Stimulated activated CD8-positive, alpha-beta memory T cell treated with anti-CD3 and anti-CD28 coated beads, Interleukin-2, amount 100 ng/mL, for 1 hour (primary cell): ENCODE measurements around the gene AKAP10.
"Not testable (repeated sequence)": the region's sequence is repeated elsewhere in the genome, so short reads cannot be mapped to it uniquely, and the experiment has no call there.

Experiments used
- DNase-seq, 2 donors: peaks; one replicate each; pipeline ENCODE4 v3.0.0-alpha.2; 2020; ENCODE audit warnings: low read depth in 2 of 2

AKAP10 gene

DNA sequence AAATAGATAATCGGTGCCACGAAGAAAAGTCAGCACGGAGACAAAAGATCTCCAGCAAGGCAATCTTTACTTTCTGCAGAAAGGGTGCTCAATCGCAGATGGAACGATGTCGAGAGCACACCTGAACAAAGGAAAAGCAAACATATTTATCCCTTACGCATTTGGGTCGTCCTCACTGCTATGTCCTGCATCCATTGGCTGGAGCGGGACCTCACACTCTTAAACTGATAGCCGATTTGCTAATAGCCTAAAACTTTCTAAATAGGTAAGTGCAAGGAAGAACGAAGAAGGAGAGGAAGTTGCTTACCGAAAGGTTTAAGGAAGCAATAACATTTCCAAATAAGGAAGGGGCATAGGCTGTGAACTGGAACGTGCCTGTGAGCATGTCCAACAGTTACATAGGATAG lies 1.2 kb upstream of the AKAP10 start:
- no peak for DNase-seq

DNA sequence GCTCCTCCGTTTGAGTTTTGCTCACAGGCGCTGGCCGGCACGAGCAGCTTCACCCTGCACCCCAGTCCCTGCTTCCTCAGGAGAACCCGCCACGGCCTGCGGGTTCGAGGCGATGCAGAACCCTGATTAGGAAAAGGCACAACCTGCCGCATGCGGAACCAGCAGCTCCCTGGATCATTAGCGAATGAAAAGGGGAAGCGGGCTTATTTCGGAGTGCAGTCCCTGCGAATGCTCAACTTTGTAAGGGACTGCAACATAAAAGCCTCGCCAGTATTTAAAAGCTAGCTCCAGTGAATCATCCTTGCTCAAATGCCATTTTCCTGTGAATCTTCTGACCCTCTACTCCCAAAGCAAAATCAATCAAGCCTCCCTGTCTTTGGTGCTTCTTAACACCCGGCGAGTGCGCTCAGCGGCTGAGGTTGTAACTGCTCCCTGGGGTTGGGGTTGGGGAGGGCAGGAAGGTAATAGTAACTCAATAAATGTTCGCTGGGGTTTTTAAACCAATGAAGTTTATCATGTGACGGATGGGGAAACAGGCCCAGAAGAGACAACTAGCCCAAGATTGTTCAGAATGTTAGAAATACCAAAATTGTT lies 678 bp upstream of the AKAP10 start:
- peak in 1 of 2 donors; percentile 4 for DNase-seq

DNA sequence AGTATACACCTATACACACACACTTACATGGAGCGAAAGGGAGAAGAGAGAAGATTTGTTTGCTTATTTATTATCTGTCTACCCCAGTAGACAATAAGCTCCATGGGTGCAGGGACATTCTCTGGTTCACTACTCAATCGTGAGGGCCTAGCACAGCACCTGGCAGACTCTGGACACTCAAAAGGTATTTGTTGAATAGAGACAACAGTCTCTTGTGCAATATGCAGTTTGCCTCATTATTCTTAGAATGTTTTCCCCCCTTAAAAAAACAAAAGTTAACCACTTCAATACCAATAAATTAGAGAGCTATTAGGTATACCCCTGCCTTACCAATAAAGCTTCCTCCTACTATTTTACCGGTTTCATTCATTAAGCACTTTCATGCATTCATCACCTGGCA lies 2.0 kb downstream of the AKAP10 start:
- no peak for DNase-seq

DNA sequence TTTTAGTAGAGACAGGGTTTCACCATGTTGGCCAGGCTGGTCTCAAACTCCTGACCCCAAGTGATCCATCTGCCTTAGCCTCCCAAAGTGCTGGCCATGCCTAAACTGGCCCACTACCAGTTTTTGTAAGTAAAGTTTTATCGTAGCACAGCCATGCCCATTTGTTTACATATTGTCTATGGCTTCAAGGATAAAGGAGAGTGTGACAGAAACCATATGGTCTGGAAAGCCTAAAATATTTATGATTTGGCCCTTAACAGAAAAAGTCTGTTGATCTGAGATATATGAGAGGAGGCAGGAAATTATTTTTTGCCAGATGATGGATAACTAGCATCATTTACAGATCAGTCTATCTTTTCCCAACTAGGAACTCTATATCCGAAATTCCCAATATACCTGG lies 4.5 kb downstream of the AKAP10 start:
- DNase-seq, result no peak

DNA sequence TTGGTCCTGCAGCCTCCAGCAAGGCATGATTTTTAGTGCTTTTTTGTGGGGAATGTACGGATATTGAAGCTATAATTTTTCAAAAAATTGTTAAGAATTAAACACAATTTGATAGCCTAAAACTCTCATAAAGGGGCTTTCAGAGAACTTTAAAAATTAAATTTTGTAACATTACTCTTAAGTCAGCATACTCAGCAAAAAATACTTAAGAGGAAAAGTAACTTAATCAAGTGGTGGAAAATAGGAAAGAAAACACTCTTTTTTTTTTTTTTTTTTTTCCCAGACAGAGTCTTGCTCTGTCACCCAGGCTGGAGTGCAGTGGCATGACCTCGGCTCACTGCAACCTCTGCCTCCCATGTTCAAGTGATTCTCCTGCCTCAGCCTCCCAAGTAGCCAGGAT lies 14.7 kb downstream of the AKAP10 start:
- not testable (repeated sequence) for DNase-seq

DNA sequence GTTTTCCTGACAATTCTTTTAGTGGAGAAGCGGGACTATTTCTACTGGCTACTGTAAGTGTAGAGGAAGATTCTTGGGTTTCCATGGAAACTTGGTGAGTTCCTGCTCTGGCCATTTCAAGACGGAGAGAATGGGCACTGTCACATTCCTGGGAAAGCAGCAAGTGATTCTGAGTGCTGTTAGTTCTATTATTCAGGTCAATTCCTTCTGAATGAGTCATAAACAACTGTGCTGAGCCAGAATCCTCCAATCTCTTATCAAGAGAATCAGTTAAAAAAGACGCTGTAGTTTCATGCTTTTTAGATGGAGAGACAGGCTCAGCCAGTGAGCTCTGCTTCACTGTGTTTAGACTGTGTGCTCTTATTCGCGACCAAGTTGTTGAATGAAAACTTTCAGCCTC lies 19.6 kb downstream of the AKAP10 start:
- DNase-seq, result no peak

DNA sequence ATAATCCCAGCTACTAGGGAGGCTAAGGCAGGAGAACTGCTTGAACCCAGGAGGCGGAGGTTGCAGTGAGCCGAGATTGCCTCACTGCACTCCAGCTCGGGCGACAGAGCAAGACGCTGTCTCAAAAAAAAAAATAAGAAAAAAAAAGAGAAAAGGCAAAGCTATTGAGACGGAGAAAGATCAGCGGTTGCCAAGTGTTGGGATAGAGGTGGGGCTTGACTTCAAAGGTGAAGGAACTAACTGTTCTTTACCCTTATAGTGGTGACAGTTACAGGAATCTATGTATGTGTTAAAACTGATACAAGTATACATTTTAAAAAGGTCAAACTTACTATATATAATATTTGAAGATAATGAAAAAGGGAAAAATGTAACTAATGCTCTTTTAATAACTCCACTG lies 22.5 kb downstream of the AKAP10 start:
- DNase-seq, result no peak

DNA sequence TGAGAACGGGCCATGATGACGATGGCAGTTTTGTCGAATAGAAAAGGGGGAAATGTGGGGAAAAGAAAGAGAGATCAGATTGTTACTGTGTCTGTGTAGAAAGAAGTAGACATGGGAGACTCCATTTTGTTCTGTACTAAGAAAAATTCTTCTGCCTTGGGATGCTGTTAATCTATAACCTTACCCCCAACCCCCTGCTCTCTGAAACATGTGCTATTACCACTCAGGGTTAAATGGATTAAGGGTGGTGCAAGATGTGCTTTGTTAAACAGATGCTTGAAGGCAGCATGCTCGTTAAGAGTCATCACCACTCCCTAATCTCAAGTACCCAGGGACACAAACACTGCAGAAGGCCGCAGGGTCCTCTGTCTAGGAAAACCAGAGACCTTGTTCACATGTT lies 26.2 kb downstream of the AKAP10 start:
- not testable (repeated sequence) for DNase-seq

DNA sequence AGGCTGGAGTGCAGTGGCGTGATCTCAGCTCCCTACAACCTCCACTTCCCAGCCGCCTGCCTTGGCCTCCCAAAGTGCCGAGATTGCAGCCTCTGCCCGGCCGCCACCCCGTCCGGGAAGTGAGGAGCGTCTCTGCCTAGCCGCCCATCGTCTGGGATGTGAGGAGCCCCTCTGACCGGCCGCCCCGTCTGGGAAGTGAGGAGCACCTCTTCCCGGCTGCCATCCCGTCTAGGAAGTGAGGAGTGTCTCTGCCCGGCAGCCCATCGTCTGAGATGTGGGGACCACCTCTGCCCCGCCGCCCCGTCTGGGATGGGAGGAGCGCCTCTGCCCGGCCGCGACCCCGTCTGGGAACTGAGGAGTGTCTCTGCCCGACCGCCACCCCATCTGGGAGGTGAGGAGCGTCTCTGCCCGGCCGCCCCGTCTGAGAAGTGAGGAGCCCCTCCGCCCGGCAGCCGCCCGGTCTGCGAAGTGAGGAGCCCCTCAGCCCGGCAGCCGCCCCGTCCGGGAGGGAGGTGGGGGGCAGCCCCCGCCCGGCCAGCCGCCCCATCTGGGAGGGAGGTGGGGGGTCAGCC lies 26.9 kb downstream of the AKAP10 start:
- not testable (repeated sequence) for DNase-seq

DNA sequence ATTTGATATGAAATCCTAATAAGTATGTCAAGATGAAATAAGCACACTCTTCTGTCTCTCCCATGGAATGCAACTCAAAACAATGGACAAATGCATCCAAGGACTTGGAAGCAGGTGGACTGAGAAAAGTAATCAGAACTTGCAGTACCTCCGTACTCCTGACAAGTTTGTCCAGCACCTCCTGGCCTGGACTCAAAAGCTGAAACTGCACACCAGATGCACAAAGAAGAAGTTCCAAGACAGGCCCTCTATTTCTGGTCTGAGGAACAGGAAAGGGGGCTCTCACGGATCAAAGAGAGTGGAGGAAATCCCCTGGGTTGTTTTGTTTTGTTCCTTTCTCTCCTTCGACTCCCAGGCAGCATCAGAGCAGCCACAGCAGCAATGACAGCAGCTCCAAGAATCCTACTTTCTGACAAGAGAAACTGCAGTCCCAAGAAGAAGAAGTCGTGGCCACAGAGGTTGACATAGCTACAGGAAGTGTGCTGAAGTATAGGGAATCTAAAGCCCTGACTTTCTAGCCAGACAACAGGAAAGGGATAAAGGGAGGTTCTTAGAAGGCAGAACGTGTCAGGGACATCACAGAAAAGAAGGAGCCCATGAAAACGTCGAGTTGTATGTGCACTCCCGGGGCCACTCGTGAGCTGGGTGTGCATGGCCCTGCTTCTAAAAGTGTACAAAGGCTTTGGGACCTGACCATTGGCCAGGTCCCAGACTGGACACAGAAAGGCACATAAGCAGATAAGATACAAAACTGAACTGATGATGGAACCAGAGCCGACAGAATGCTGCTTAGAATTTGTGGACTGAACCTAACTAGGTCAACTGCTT lies 29.3 kb downstream of the AKAP10 start:
- DNase-seq, result no peak

DNA sequence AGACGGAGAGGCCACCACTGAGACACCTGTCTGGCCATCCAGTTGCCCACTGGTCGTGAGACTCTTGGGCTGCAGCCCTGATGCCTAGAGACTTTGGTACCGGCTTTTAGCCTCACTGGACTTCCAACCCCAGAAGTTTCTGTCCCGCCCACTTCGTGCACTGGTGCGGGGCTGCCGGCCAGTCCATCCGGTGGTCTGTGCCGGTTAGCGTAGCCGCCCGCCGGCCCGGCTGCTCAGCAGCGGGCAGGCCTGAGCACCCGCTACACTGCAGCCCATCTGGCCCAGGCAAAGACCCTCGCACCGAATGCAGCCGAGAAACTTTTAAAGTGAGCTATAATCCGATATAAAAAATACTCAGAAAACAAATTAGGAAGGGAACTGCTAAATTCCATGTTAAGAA lies 30.7 kb downstream of the AKAP10 start:
- no peak for DNase-seq

DNA sequence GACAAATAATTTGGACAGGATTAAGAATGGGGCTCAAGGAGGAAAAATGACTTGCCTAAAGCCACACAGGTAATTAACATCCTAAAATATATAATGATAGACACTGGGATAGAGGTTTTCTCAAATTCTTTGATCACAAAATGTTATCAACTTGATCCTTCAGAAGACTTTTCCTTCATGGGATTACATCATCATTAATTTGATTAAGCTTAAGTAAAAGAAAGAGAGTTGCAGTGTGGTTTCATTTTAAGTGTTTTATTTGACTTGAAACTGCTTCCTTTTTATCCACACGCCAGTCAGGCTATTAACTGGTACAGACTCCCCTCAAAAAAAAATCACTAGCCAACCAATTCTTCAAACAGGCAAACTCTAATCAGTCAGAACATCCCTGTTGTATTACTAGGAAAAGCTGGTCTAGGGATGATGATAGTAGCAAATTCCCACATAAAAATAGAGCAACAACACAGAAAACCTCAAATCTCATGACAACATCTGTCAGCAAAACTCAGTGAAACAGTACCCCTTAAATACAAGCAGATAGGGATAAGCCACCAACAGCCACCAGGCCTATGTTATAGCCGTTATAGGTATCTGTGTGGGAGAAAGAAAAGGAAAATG lies 32.5 kb downstream of the AKAP10 start:
- DNase-seq, result no peak

DNA sequence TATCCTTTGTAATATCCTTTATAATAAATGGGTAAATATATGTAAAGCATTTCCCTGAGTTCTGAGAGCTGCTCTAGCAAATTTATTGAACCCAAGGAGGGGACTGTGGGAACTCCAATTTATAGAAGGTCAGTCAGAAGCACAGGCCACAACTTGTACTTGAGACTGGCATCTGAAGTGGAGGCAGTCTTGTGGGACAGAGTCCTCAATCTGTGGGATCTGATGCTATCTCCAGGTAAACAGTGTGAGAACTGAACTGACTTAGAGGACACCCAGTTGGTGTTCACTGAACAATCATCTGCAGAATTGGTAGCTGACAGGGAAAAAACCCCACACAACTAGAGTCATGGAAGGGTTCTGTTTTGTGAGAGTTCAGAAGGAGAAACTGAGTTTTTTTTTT lies 34.0 kb downstream of the AKAP10 start:
- no peak for DNase-seq

DNA sequence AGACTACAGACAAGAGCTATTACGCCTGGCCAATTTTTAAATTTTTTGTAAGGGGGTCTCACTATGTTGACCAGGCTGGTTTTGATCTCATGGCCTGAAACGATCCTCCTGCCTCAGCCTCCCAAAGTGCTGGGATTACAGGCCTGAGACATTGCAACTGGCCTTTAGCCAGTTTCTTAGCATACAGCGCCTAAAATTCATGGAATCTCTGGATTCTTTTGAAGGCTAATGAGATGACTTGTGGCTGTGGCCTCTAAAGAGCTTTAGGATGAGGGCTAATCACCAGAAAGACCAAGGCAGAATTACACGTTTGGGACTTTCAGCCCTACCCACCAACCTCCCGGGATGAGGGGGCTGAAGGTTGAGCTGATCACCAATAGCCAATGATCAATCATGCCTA lies 34.6 kb downstream of the AKAP10 start:
- DNase-seq, result no peak

DNA sequence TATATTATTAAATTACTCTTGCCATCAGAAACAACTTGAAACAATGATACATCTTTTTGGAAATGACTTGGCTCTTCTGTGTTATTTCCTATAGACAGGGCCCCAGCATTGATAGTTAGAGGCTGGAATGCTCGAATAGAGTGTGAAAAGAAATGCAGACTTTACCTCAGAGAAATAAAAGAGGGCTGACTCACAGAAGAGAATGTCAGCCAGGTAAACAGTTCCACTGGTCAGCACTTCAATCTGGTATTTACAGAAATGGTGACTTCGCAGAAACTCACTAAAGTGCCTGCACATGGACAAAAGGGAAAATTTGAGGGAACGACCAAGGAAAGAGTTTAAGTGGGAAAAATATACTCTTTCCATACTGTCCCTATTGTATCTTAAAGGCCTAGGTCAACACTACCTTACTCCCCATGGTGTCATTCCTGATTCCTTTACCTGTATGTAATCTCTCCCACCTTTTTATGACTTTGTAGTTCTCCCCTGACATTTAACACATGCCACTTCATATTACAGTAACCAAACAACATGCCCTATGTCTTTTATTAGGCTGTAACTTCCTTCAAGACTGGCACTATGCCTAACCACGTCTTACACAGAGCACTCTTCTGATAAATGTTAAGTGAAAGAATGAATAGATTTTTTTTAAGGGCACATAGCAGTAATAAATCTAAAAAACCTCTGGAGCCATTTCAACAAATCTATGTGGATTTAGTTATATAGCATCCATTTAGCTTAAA lies 36.7 kb downstream of the AKAP10 start:
- no peak for DNase-seq

DNA sequence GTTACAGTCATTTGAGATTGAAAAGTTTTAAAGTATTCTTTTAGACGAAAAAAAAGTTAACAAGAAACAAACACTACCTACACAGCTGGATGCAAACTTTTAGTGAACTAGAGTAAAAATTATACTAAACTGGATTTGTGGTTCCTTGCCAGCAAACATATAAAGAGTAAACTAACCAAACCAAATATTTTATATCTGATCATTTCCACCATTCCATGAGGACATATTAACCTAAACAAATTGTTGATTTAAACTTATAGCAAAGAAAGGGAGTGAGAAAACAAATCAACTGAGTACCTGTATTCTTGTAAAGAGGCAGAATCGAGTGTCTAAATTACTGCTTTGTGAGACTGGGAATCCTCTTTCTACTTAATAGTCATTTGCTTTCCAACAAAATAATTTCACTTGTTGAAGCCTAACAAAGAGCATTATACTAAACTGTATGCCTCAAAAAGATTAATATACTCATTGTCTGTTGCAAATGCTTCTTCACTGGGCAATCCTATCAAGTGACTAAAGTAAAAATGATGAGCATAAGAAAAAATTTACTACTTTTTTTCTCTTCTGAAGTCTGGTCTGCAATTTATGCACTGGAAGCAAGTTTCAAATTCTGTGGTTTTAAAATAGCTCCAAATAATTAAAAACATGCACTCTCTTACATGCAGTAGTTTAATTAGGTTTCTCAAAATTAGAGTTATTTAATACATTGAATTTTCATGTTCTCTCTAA lies 37.5 kb downstream of the AKAP10 start:
- DNase-seq, result no peak

DNA sequence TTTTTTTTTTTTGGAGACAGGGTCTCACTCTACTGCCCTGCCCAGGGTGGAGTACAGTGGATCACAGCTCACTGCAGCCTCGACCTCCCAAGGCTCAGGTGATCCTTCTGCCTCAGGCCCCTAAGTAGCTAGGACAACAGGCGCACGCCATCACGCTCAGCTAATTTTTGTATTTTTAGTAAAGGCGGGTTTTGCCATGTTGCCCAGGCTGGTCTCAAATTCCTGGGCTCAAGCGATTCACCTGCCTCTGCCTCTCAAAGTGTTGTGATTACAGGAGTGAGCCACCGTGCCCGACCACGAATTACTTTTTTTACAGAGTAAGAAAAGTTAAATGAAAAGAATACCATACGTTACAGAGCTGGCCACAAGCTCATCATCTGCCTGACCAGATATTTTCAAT lies 38.9 kb downstream of the AKAP10 start:
- DNase-seq, result no peak

DNA sequence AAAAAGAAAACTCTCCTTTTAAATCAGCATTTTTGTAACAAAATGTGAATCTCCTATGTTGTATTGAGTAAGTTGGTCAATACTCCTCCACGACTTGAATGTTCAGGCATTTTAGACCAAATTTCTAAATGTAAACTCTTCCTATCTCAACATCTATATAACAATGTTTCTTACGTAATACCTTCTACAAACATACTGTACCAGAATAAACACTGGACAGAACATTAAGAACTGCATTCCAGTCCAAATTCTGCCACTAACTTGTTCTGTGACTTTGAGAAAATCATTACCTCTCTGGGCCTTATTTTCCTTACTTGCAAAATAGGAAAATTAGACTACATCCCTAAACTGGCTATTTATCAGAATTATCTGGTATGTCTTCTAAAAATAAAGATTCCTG lies 40.1 kb downstream of the AKAP10 start:
- no peak for DNase-seq

DNA sequence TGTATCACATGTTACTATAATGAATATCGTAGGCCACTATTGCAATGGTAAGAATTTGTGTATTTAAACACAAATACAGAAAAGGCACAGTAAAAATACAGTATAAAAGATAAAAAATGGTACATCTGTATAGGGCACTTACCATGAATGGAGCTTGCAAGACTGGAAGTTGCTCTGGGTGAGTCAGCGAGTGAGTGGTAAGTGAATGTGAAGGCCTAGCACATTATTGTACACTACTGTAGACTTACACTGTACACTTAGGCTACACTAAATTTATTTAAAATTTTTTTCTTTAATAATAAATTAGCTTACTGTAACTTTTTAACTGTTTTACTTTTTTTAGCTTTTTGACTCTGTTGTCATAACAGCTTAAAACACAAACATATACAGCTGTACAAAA lies 42.5 kb downstream of the AKAP10 start:
- DNase-seq, result no peak

DNA sequence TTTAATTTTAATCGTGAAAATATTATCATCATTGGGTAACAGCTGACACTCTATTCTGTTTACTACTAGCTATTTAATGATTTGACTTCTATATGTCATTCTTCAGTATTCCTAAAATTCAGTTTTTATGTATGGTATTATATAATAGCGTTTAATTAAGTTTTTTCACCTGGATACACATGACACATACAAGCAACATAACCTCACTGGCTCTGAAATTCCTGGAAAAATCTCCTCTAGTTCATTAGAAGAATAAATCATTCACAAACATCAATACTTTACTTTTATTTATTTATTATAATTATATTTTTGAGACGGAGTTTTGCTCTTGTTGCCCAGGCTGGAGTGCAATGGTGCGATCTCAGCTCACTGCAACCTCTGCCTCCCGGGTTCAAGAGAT lies 44.0 kb downstream of the AKAP10 start:
- no peak for DNase-seq

DNA sequence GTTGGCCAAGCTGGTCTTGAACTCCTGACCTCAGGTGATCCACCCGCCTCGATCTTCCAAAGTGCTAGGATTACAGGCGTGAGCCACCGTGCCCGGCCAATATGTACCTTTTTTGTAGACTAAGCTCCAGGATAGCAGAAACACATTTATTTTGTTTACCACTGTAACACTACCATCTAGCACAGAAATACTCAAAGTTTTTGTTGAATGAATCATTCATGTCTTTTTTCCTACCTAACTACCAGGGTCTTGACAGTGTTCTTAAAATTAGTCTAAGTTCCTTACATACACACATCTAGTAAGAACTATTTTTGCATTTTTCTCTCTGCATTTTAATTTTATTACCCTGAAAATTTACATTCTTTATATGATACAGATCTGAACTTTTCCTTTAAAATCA lies 44.4 kb downstream of the AKAP10 start:
- no peak for DNase-seq
